Ascending aorta (tissue), 2 donors: Measurements from ENCODE around the gene FAM98C. TPM values are rescaled to one million over a fixed set of nuclear protein-coding genes. Genes with fewer than 3 reads are reported as not detected.

Experiments used
- DNase-seq, 2 donors: peaks; one replicate each; pipeline ENCODE4 v3.0.0-alpha.2; 2019; ENCODE audit warnings: low spot score in 2 of 2
- H3K27ac ChIP-seq, 2 donors: fragments of 200-600 bp; sonication (generic); one replicate each; pipeline ENCODE4 v1.5.1; 2016 to 2017; ENCODE audit warnings: mild to moderate bottlenecking in 1 of 2
- H3K27me3 ChIP-seq: fragments of 200-600 bp; sonication (generic); one replicate; pipeline ENCODE4 v1.5.1; 2017
- H3K36me3 ChIP-seq, 2 donors: fragments of 200-600 bp; sonication (generic); one replicate each; pipeline ENCODE4 v1.5.1; 2016
- H3K4me1 ChIP-seq, 2 donors: fragments of 200-600 bp; sonication (generic); one replicate each; pipeline ENCODE4 v1.5.1; 2016 to 2017; ENCODE audit warnings: mild to moderate bottlenecking in 1 of 2
- H3K4me3 ChIP-seq, 2 donors: fragments of 200-600 bp; sonication (generic); one replicate each; pipeline ENCODE4 v1.5.1; 2016 to 2017; ENCODE audit warnings: mild to moderate bottlenecking in 1 of 2
- H3K9me3 ChIP-seq, 2 donors: fragments of 200-600 bp; sonication (generic); one replicate each; pipeline ENCODE4 v1.5.1; 2016
- intact Hi-C: fragments of 100-400 bp; cut with DNase I; formaldehyde crosslinking; loops from one replicate; pipeline ENCODE4 v1.15.1; 2023
- total RNA-seq: library from RNA; depleted of rRNA; stranded (reverse); fragments of >200 nt; gene quantifications from one replicate; pipeline ENCODE4 v1.1.0, GENCODE V29; 2016
- TF ChIP-seq, protein P1 (sequence below), 3 experiments: fragments of 200-600 bp in 2 of 3; fragments of 450-650 bp in 1 of 3; sonication (generic) in 2 of 3; IDR thresholded peaks; one replicate each; pipeline ENCODE4 v1.5.1; 2016 to 2019; ENCODE audit warnings: antibody characterized with exemption in 3 of 3, mild to moderate bottlenecking in 1 of 3, moderate library complexity in 1 of 3

Gene FAM98C
- total RNA-seq, 1 donor from 2014 or later, result 11.1 TPM

GRCh38 chr19:38442736-38443135, 39.8 kb downstream of the FAM98C start:
- TF ChIP-seq, protein P1, sequence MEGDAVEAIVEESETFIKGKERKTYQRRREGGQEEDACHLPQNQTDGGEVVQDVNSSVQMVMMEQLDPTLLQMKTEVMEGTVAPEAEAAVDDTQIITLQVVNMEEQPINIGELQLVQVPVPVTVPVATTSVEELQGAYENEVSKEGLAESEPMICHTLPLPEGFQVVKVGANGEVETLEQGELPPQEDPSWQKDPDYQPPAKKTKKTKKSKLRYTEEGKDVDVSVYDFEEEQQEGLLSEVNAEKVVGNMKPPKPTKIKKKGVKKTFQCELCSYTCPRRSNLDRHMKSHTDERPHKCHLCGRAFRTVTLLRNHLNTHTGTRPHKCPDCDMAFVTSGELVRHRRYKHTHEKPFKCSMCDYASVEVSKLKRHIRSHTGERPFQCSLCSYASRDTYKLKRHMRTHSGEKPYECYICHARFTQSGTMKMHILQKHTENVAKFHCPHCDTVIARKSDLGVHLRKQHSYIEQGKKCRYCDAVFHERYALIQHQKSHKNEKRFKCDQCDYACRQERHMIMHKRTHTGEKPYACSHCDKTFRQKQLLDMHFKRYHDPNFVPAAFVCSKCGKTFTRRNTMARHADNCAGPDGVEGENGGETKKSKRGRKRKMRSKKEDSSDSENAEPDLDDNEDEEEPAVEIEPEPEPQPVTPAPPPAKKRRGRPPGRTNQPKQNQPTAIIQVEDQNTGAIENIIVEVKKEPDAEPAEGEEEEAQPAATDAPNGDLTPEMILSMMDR (IDR thresholded peaks at IDR 0.05), result no peak
- H3K27me3 ChIP-seq, result no peaks in the 10 kb centered on the region
- H3K27ac ChIP-seq, result no peak overlapping the region
- no peak overlapping the region for H3K4me3 ChIP-seq
- intact Hi-C loops, result no loop called here
- no peaks in the 10 kb centered on the region for H3K9me3 ChIP-seq
- H3K4me1 ChIP-seq, result no peaks in the 10 kb centered on the region
- H3K36me3 ChIP-seq, result no peaks in the 10 kb centered on the region
- DNase-seq, result no peak

GRCh38 chr19:38443458-38443999, 40.6 kb downstream of the FAM98C start:
- Histone ChIP-seq H3K9me3 (no peaks in the 10 kb centered on the region), H3K27ac (no peak overlapping the region), H3K27me3 (no peaks in the 10 kb centered on the region), H3K36me3 (no peaks in the 10 kb centered on the region), H3K4me3 (no peak overlapping the region), H3K4me1 (no peaks in the 10 kb centered on the region)
- intact Hi-C loops, result no loop called here
- no peak for DNase-seq
- TF ChIP-seq, protein P1 (IDR thresholded peaks at IDR 0.05), result no peak

GRCh38 chr19:38444026-38444425, 41.1 kb downstream of the FAM98C start:
- Histone ChIP-seq H3K36me3 (no peaks in the 10 kb centered on the region), H3K9me3 (no peaks in the 10 kb centered on the region), H3K4me1 (no peaks in the 10 kb centered on the region), H3K27me3 (no peaks in the 10 kb centered on the region), H3K4me3 (no peak overlapping the region), H3K27ac (no peak overlapping the region)
- TF ChIP-seq, protein P1 (IDR thresholded peaks at IDR 0.05), result no peak
- DNase-seq, result no peak
- intact Hi-C loops, result no loop called here

DNA sequence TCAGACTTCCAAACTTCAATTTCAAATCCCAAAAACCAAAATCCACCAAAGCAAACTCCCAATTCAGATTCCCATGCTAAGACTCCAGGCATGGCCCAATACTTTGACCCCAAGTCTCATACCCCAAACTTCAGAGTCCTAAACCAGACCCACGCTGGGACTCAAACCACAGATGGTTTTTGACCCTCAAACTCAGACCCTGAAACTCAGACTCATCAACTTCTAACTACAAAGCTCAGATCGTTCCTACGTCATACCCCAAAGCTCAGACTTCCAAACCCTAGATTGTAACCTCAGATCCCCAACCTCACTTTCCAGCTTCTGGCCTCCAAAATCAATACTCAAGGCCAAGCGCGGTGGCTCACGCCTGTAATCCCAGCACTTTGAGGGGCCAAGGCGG, 42.5 kb downstream of the FAM98C start:
- TF ChIP-seq, protein P1 (IDR thresholded peaks at IDR 0.05), result no peak
- no peak overlapping the region for H3K4me3 ChIP-seq
- H3K27ac ChIP-seq, result no peak overlapping the region
- no peaks in the 10 kb centered on the region for H3K27me3 ChIP-seq
- no peaks in the 10 kb centered on the region for H3K9me3 ChIP-seq
- intact Hi-C loops, result no loop called here
- no peak for DNase-seq
- H3K4me1 ChIP-seq, result no peaks in the 10 kb centered on the region
- H3K36me3 ChIP-seq, result no peaks in the 10 kb centered on the region

DNA sequence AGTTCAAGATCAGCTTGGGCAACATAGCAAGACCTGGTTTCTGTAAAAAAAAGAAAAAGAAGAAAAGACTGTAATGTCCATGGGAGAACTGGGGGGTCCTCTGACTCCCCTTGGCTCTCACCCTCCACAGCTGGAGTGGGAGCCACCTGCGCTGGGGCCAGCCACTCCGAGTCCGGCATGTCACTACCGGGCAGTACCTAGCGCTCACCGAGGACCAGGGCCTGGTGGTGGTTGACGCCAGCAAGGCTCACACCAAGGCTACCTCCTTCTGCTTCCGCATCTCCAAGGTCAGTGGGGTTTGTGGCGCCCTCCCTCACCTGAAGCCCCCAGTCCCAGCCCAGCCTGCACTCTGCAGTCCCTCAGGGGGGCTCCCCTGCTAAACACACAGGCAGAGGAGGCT, 45.3 kb downstream of the FAM98C start:
- TF ChIP-seq, protein P1 (IDR thresholded peaks at IDR 0.05), result no peak
- H3K4me1 ChIP-seq, result no peaks in the 10 kb centered on the region
- H3K4me3 ChIP-seq, result no peak overlapping the region
- no peaks in the 10 kb centered on the region for H3K27me3 ChIP-seq
- no peaks in the 10 kb centered on the region for H3K9me3 ChIP-seq
- intact Hi-C loops, result no loop called here
- no peak for DNase-seq
- no peak overlapping the region for H3K27ac ChIP-seq
- H3K36me3 ChIP-seq, result no peaks in the 10 kb centered on the region

DNA sequence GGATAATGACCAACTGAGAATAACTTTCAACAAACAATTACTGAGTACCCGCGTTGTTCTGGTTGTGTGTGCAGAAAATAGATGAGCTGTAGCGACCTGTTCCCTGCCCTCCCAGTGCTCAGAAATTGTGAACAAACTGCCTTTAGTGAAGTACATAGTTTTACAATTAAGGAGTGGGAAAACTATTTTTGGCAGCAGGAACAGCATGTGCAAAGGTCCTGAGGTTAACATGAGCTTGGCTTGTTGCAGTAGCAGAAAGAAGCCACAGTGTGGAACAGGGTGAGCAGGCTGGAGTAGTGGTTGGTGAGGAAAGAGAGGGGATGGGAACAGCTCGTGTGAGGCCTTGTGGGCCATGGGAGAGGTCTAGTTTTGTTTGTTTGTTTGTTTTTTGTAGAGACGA, 46.6 kb downstream of the FAM98C start:
- Histone ChIP-seq H3K36me3 (no peaks in the 10 kb centered on the region), H3K27ac (no peak overlapping the region), H3K4me3 (no peak overlapping the region), H3K4me1 (no peaks in the 10 kb centered on the region), H3K27me3 (no peaks in the 10 kb centered on the region), H3K9me3 (no peaks in the 10 kb centered on the region)
- TF ChIP-seq, protein P1 (IDR thresholded peaks at IDR 0.05), result no peak
- DNase-seq, result no peak
- intact Hi-C loops, result no loop called here
